ACC112 (cell line): ENCODE data around the gene CDK5R2.

Experiments
- H2AFZ ChIP-seq: fragments of 200-600 bp; sonication (generic); one replicate; pipeline ENCODE4 v1.6.0; 2017; ENCODE audit warnings: antibody characterized with exemption, low read length; ENCODE audit not compliant: unreplicated experiment
- H3K27ac ChIP-seq: fragments of 200-600 bp; sonication (generic); 2 replicates; pipeline ENCODE4 v1.5.1; 2014; ENCODE audit warnings: low read depth, mild to moderate bottlenecking, antibody characterized with exemption, low read length, moderate library complexity
- H3K27me3 ChIP-seq: fragments of 200-600 bp; sonication (generic); 2 replicates; pipeline ENCODE4 v1.6.1; 2014; ENCODE audit warnings: mild to moderate bottlenecking, antibody characterized with exemption, low read length, moderate library complexity, mixed read lengths; ENCODE audit not compliant: insufficient read depth
- H3K36me3 ChIP-seq: fragments of 200-600 bp; sonication (generic); 2 replicates; pipeline ENCODE4 v1.6.1; 2016; ENCODE audit warnings: mild to moderate bottlenecking, antibody characterized with exemption, low read length, moderate library complexity, mixed read lengths; ENCODE audit not compliant: insufficient read depth
- H3K4me1 ChIP-seq: fragments of 200-600 bp; sonication (generic); one replicate; pipeline ENCODE4 v1.6.1; 2016; ENCODE audit warnings: low read length, mixed read lengths; ENCODE audit not compliant: insufficient read depth, unreplicated experiment, control insufficient read depth
- H3K4me3 ChIP-seq: fragments of 200-600 bp; sonication (generic); 2 replicates; pipeline ENCODE4 v1.5.1; 2014; ENCODE audit warnings: mild to moderate bottlenecking, low read depth, low read length
- H3K79me2 ChIP-seq: fragments of 200-600 bp; sonication (generic); one replicate; pipeline ENCODE4 v1.6.0; 2016; ENCODE audit warnings: low read length; ENCODE audit not compliant: control insufficient read depth, unreplicated experiment, insufficient read depth

Gene CDK5R2

GRCh38 chr2:219010162-219010756 is 50.8 kb downstream of the CDK5R2 start:
- Histone ChIP-seq H2AFZ (no peak overlapping the region), H3K4me1 (no peaks in the 10 kb centered on the region), H3K27ac (no peak overlapping the region), H3K27me3 (peaks cover 51% of the 10 kb centered on the region), H3K4me3 (no peak overlapping the region), H3K79me2 (no peaks in the 10 kb centered on the region), H3K36me3 (no peaks in the 10 kb centered on the region)

- Histone ChIP-seq H3K4me1 (no peaks in the 10 kb centered on the region), H2AFZ (no peak overlapping the region), H3K79me2 (no peaks in the 10 kb centered on the region), H3K27ac (no peak overlapping the region), H3K27me3 (peaks cover 45% of the 10 kb centered on the region), H3K36me3 (no peaks in the 10 kb centered on the region), H3K4me3 (no peak overlapping the region)
Measured at GRCh38 chr2:219010873-219011272, 51.4 kb downstream of the CDK5R2 start.
